Mesothelial cell of epicardium (in vitro differentiated cells): ENCODE data around the gene PKP4. TPM values are rescaled to one million over a fixed set of nuclear protein-coding genes. Genes with fewer than 3 reads are reported as not detected.
"Not testable (repeated sequence)": the region's sequence is repeated elsewhere in the genome, so short reads cannot be mapped to it uniquely, and the experiment has no call there.

Source experiments
- DNase-seq, 2 experiments: peaks; one replicate each; pipeline ENCODE4 v3.0.0; 2021; ENCODE audit warnings: low spot score in 2 of 2; ENCODE audit not compliant: unreplicated experiment in 2 of 2
- H3K27ac Mint-ChIP-seq: 2 replicates; pipeline ENCODE4 v1.8.0; 2021; ENCODE audit warnings: mixed read lengths
- H3K27me3 Mint-ChIP-seq: 2 replicates; pipeline ENCODE4 v1.8.0; 2021; ENCODE audit warnings: low read depth, mixed read lengths
- H3K36me3 Mint-ChIP-seq: 2 replicates; pipeline ENCODE4 v1.8.0; 2021; ENCODE audit warnings: mixed read lengths
- H3K4me1 Mint-ChIP-seq: 2 replicates; pipeline ENCODE4 v1.8.0; 2021; ENCODE audit warnings: mixed read lengths
- H3K4me3 Mint-ChIP-seq: 2 replicates; pipeline ENCODE4 v1.8.0; 2021; ENCODE audit warnings: mild to moderate bottlenecking, moderate library complexity, mixed read lengths
- H3K9me3 Mint-ChIP-seq: 2 replicates; pipeline ENCODE4 v1.8.0; 2021; ENCODE audit warnings: mixed read lengths
- CTCF ChIP-seq: fragments of 200-600 bp; sonication (generic); IDR thresholded peaks from one replicate; pipeline ENCODE4 v1.5.0; 2021; ENCODE audit warnings: antibody characterized with exemption; ENCODE audit not compliant: unreplicated experiment
- total RNA-seq: library from RNA; stranded (reverse); gene quantifications from 3 replicates; pipeline ENCODE4 v1.2.1, GENCODE V29; 2021

Gene PKP4
- total RNA-seq, 1 donor from 2014 or later, result 70.8 TPM

- peaks cover 7% of the 10 kb centered on the region for H3K27me3 Mint-ChIP-seq
- no peak for DNase-seq
- H3K4me3 Mint-ChIP-seq, result no peak overlapping the region
- H3K36me3 Mint-ChIP-seq, result peaks cover 3% of the 10 kb centered on the region
- no peaks in the 10 kb centered on the region for H3K4me1 Mint-ChIP-seq
- no peak overlapping the region for H3K27ac Mint-ChIP-seq
- H3K9me3 Mint-ChIP-seq, result peaks cover 13% of the 10 kb centered on the region
- TF ChIP-seq CTCF, result no peak
Measured at GRCh38 chr2:158692372-158693103, 235.8 kb downstream of the PKP4 start.

- H3K4me1 Mint-ChIP-seq, result no peaks in the 10 kb centered on the region
- H3K27me3 Mint-ChIP-seq, result peaks cover 4% of the 10 kb centered on the region
- peaks cover 18% of the 10 kb centered on the region for H3K9me3 Mint-ChIP-seq
- no peak for DNase-seq
- no peak overlapping the region for H3K4me3 Mint-ChIP-seq
- H3K36me3 Mint-ChIP-seq, result peaks cover 3% of the 10 kb centered on the region
- no peak overlapping the region for H3K27ac Mint-ChIP-seq
- TF ChIP-seq CTCF, result no peak
Measured at GRCh38 chr2:158693476-158693875, 236.7 kb downstream of the PKP4 start.

- no peak for DNase-seq
- TF ChIP-seq CTCF, result no peak
- Mint-ChIP-seq H3K36me3 (peaks cover 3% of the 10 kb centered on the region), H3K9me3 (peaks cover 18% of the 10 kb centered on the region), H3K27ac (no peak overlapping the region), H3K4me3 (no peak overlapping the region), H3K27me3 (no peaks in the 10 kb centered on the region), H3K4me1 (no peaks in the 10 kb centered on the region)
Measured at GRCh38 chr2:158695305-158695704, 238.6 kb downstream of the PKP4 start.

GRCh38 chr2:158695744-158696143, 239.0 kb downstream of the PKP4 start:
- not testable (repeated sequence) for H3K27me3 Mint-ChIP-seq, H3K27ac Mint-ChIP-seq, H3K36me3 Mint-ChIP-seq, H3K4me3 Mint-ChIP-seq, DNase-seq, H3K4me1 Mint-ChIP-seq
- peaks cover 18% of the 10 kb centered on the region for H3K9me3 Mint-ChIP-seq

GRCh38 chr2:158699323-158699722, 242.6 kb downstream of the PKP4 start:
- H3K27me3 Mint-ChIP-seq, result no peaks in the 10 kb centered on the region
- no peaks in the 10 kb centered on the region for H3K4me1 Mint-ChIP-seq
- no peak for TF ChIP-seq CTCF
- DNase-seq, result no peak
- peaks cover 20% of the 10 kb centered on the region for H3K9me3 Mint-ChIP-seq
- H3K36me3 Mint-ChIP-seq, result peaks cover 3% of the 10 kb centered on the region
- H3K4me3 Mint-ChIP-seq, result no peak overlapping the region
- H3K27ac Mint-ChIP-seq, result no peak overlapping the region

- no peak overlapping the region for H3K27ac Mint-ChIP-seq
- DNase-seq, result no peak
- H3K9me3 Mint-ChIP-seq, result peaks cover 36% of the 10 kb centered on the region
- H3K36me3 Mint-ChIP-seq, result peaks cover 3% of the 10 kb centered on the region
- no peak for TF ChIP-seq CTCF
- no peaks in the 10 kb centered on the region for H3K27me3 Mint-ChIP-seq
- H3K4me1 Mint-ChIP-seq, result no peaks in the 10 kb centered on the region
- H3K4me3 Mint-ChIP-seq, result no peak overlapping the region
Measured at GRCh38 chr2:158701101-158701500, 244.3 kb downstream of the PKP4 start.
